PC-3 (cell line): ENCODE results near the gene STAT1. TPM values are rescaled to one million over a fixed set of nuclear protein-coding genes. Genes with fewer than 3 reads are reported as not detected.

Experiments used
- ATAC-seq: fragments of 200-7000 bp; cut with Tn5 transposase; 2 replicates; pipeline ENCODE4 v1.9.1; 2020; ENCODE audit warnings: mild to moderate bottlenecking, moderate library complexity
- BruUV-seq: library from RNA; stranded (reverse); fragments of 400-500 nt; replicated peaks from 2 replicates; lab custom pipeline; 2021; lab: Mats Ljungman, UMichigan
- CTCF ChIA-PET: fragments of 300-600 bp; sonication (Branson Sonifier 250); formaldehyde crosslinking; loops from one replicate; lab custom pipeline; 2022; ENCODE audit warnings: antibody characterized with exemption; lab: Charles Lee
- POLR2A ChIA-PET: fragments of 300-600 bp; sonication (Branson Sonifier 250); formaldehyde crosslinking; loops from one replicate; lab custom pipeline; 2022; ENCODE audit warnings: antibody characterized with exemption; ENCODE audit not compliant: unreplicated experiment; lab: Charles Lee
- DNase-seq: peaks from one replicate; pipeline ENCODE4 v3.0.0-alpha.2; 2015
- H2AFZ ChIP-seq: fragments of 300-600 bp; sonication (generic); 2 replicates; pipeline ENCODE4 v1.6.0; 2016; ENCODE audit warnings: antibody characterized with exemption, low read length
- H3F3A ChIP-seq: fragments of 300-600 bp; sonication (generic); one replicate; pipeline ENCODE4 v1.6.0; 2017; ENCODE audit warnings: antibody characterized with exemption, low read length, control low read depth, mild to moderate bottlenecking; ENCODE audit not compliant: unreplicated experiment
- H3K27ac ChIP-seq: fragments of 300-600 bp; sonication (generic); 2 replicates; pipeline ENCODE4 v1.5.1; 2016; ENCODE audit warnings: mild to moderate bottlenecking, low read length
- H3K27me3 ChIP-seq: fragments of 300-600 bp; sonication (generic); 2 replicates; pipeline ENCODE4 v1.6.1; 2016; ENCODE audit warnings: low read length, mixed read lengths
- H3K36me3 ChIP-seq: fragments of 300-600 bp; sonication (generic); 2 replicates; pipeline ENCODE4 v1.6.1; 2016; ENCODE audit warnings: low read depth, mixed run types, low read length, mixed read lengths
- H3K4me1 ChIP-seq: fragments of 300-600 bp; sonication (generic); 2 replicates; pipeline ENCODE4 v1.5.1; 2016; ENCODE audit warnings: low read length; ENCODE audit not compliant: insufficient read depth
- H3K4me2 ChIP-seq: fragments of 300-600 bp; sonication (generic); 2 replicates; pipeline ENCODE4 v1.6.0; 2016; ENCODE audit warnings: low read length
- H3K4me3 ChIP-seq: fragments of 300-600 bp; sonication (generic); 2 replicates; pipeline ENCODE4 v1.5.1; 2016; ENCODE audit warnings: mild to moderate bottlenecking, low read length, mixed read lengths
- H3K79me2 ChIP-seq: fragments of 300-600 bp; sonication (generic); 2 replicates; pipeline ENCODE4 v1.6.1; 2017; ENCODE audit warnings: low read length, mixed read lengths
- H3K9ac ChIP-seq: fragments of 300-600 bp; sonication (generic); 2 replicates; pipeline ENCODE4 v1.6.0; 2016; ENCODE audit warnings: mild to moderate bottlenecking, low read length
- H3K9me2 ChIP-seq: fragments of 300-600 bp; sonication (generic); replicated peaks from 2 replicates; pipeline ENCODE4 v1.6.1; 2016; ENCODE audit warnings: mixed run types, low read length, mixed read lengths
- H3K9me3 ChIP-seq: fragments of 300-600 bp; sonication (generic); 2 replicates; pipeline ENCODE4 v1.6.1; 2016; ENCODE audit warnings: low read length, mixed read lengths
- H4K20me1 ChIP-seq: fragments of 300-600 bp; sonication (generic); 2 replicates; pipeline ENCODE4 v1.6.1; 2016; ENCODE audit warnings: low read length, mixed read lengths
- EZH2 ChIP-seq: fragments of 300-600 bp; sonication (generic); IDR thresholded peaks from one replicate; pipeline ENCODE4 v1.6.1; 2017; ENCODE audit warnings: antibody characterized with exemption, mild to moderate bottlenecking, low read length; ENCODE audit not compliant: unreplicated experiment
- EZH2phosphoT487 ChIP-seq: fragments of 300-600 bp; sonication (generic); IDR thresholded peaks from 2 replicates; pipeline ENCODE4 v1.6.1; 2018; ENCODE audit warnings: mild to moderate bottlenecking, antibody characterized with exemption, low read length, borderline replicate concordance
- intact Hi-C: fragments of 100-400 bp; cut with micrococcal nuclease; formaldehyde crosslinking; loops from 2 replicates; pipeline ENCODE4 v1.9.0; 2023
- total RNA-seq: library from RNA; depleted of rRNA; stranded (reverse); fragments of >200 nt; gene quantifications from 2 replicates; pipeline ENCODE4 v1.2.3, GENCODE V29; 2014; rRNA removed
- TF ChIP-seq, protein P1 (sequence below): fragments of 300-600 bp; sonication (generic); conservative IDR thresholded peaks from 2 replicates; pipeline ENCODE4 v1.5.1; 2017; ENCODE audit warnings: antibody characterized with exemption, low read depth, mild to moderate bottlenecking, low read length

STAT1 gene
- total RNA-seq, 1 experiment from 2014 or later, result 47.9 TPM

DNA sequence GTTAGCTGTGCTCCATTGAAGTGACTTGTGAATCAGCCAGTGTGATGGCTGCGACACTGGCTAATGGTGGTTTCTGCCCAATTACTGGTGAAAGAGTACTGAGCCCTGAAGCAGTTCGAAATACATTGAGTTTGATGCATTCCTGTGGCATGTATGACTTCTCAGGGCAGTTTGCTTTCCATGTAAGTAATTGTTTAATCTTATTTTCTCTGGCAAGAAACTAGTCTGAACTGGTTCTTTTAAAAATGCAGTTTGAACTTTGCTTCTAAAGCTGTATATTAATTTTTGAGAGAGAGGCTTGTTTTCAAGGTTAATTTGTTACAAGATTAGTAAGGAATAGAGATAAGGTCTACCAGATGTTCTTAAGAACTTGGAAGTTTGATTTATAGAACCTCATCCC lies 86.7 kb downstream of the STAT1 start:
- CTCF ChIA-PET, result no interaction called here
- no peaks in the 10 kb centered on the region for H3K9me3 ChIP-seq
- no peaks in the 10 kb centered on the region for H3K9me2 ChIP-seq
- DNase-seq (no peak), ATAC-seq (no peak)
- BruUV-seq, result no TSS peak
- H3K79me2 ChIP-seq, result no peaks in the 10 kb centered on the region
- peaks cover 67% of the 10 kb centered on the region for H3K36me3 ChIP-seq
- POLR2A ChIA-PET, result no interaction called here
- peaks cover 11% of the 10 kb centered on the region for H3F3A ChIP-seq
- no peak overlapping the region for H2AFZ ChIP-seq
- H4K20me1 ChIP-seq, result no peaks in the 10 kb centered on the region
- H3K27ac ChIP-seq, result no peak overlapping the region
- intact Hi-C loops, result no loop called here
- H3K9ac ChIP-seq, result no peak overlapping the region
- peaks cover 19% of the 10 kb centered on the region for H3K4me1 ChIP-seq
- H3K4me2 ChIP-seq, result no peak overlapping the region
- no peak overlapping the region for H3K4me3 ChIP-seq
- TF ChIP-seq, protein P1, sequence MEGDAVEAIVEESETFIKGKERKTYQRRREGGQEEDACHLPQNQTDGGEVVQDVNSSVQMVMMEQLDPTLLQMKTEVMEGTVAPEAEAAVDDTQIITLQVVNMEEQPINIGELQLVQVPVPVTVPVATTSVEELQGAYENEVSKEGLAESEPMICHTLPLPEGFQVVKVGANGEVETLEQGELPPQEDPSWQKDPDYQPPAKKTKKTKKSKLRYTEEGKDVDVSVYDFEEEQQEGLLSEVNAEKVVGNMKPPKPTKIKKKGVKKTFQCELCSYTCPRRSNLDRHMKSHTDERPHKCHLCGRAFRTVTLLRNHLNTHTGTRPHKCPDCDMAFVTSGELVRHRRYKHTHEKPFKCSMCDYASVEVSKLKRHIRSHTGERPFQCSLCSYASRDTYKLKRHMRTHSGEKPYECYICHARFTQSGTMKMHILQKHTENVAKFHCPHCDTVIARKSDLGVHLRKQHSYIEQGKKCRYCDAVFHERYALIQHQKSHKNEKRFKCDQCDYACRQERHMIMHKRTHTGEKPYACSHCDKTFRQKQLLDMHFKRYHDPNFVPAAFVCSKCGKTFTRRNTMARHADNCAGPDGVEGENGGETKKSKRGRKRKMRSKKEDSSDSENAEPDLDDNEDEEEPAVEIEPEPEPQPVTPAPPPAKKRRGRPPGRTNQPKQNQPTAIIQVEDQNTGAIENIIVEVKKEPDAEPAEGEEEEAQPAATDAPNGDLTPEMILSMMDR, result no peak
- TF ChIP-seq EZH2 (no peak), EZH2phosphoT487 (no peak)
- no peaks in the 10 kb centered on the region for H3K27me3 ChIP-seq

DNA sequence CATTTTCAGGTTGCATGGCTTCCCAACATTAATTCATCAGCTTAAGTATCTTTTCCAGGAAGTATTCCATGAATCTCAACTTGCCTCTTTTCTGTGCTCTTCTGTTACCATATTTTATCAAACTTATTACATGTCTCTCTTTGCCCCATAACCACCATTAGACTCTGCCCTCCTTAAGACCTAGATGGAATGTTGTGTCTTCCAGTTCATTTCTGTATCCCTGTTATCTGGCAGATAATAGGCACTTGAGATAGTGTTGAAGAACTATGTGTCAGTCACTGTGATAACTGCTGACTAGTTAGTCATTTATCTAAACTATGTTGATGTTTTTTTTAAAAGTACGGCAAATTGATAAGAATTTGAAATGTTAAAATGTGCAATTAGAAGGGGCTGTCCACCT lies 91.6 kb downstream of the STAT1 start:
- CTCF ChIA-PET, result no interaction called here
- Histone ChIP-seq H3K4me1 (peaks cover 19% of the 10 kb centered on the region), H3K79me2 (no peaks in the 10 kb centered on the region), H3K27me3 (no peaks in the 10 kb centered on the region), H3K4me3 (no peak overlapping the region), H3K9ac (no peak overlapping the region), H2AFZ (no peak overlapping the region), H4K20me1 (no peaks in the 10 kb centered on the region), H3K4me2 (no peak overlapping the region), H3K27ac (no peak overlapping the region), H3F3A (peaks cover 11% of the 10 kb centered on the region), H3K9me3 (no peaks in the 10 kb centered on the region), H3K36me3 (peaks cover 67% of the 10 kb centered on the region), H3K9me2 (no peaks in the 10 kb centered on the region)
- TF ChIP-seq EZH2phosphoT487, result no peak
- TF ChIP-seq EZH2, result no peak
- TF ChIP-seq, protein P1, result no peak
- intact Hi-C loops, result no loop called here
- DNase-seq (no peak), ATAC-seq (no peak)
- POLR2A ChIA-PET, result no interaction called here
- BruUV-seq, result no TSS peak

DNA sequence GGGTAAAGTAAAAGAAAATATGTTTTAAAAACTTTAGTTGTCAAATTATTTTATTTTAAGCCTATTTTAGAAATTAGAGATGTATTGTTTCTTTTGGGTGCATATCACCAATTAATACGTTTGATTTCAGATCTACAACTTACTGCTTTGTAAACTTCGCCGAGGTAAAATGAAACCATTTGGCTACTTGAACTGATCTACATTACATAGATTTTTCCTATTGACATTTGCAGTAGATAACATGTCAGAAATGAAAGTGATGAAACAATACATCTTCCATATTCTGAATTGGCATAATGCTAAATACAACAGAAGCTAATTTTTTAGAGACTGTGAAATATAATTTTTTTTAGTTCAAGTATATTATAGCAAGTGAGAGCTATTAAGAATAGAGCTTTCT lies 93.9 kb downstream of the STAT1 start:
- no peak overlapping the region for H3K9ac ChIP-seq
- H3K4me3 ChIP-seq, result no peak overlapping the region
- no peaks in the 10 kb centered on the region for H3K9me3 ChIP-seq
- no peak overlapping the region for H2AFZ ChIP-seq
- peaks cover 15% of the 10 kb centered on the region for H3K4me1 ChIP-seq
- no peaks in the 10 kb centered on the region for H4K20me1 ChIP-seq
- CTCF ChIA-PET, result no interaction called here
- H3K4me2 ChIP-seq, result no peak overlapping the region
- no peak overlapping the region for H3K27ac ChIP-seq
- TF ChIP-seq EZH2phosphoT487, result no peak
- no peak for TF ChIP-seq EZH2
- TF ChIP-seq, protein P1, result no peak
- peaks cover 60% of the 10 kb centered on the region for H3K36me3 ChIP-seq
- H3K9me2 ChIP-seq, result no peaks in the 10 kb centered on the region
- POLR2A ChIA-PET, result no interaction called here
- ATAC-seq, result no peak
- DNase-seq, result no peak
- intact Hi-C loops, result no loop called here
- BruUV-seq, result no TSS peak
- H3K27me3 ChIP-seq, result no peaks in the 10 kb centered on the region
- H3F3A ChIP-seq, result peaks cover 8% of the 10 kb centered on the region
- no peaks in the 10 kb centered on the region for H3K79me2 ChIP-seq

Other genes with a start within 250 kb of the STAT1 start
- 67.4 and 71.9 TPM in 2 replicates for gene GLS, start 133.3 kb downstream of the STAT1 start, total RNA-seq
- 1.6 and 2.2 TPM in 2 replicates for gene STAT4, start 136.8 kb upstream of the STAT1 start, total RNA-seq
- 88.0 and 93.0 TPM in 2 replicates for gene MYO1B, start 231.2 kb upstream of the STAT1 start, total RNA-seq